ENCODE results near the gene SIRT4. TPM values are rescaled to one million over a fixed set of nuclear protein-coding genes. Genes with fewer than 3 reads are reported as not detected.

SIRT4 gene
- total RNA-seq, 2 donors from 2014 or later: 2.3 to 2.7 TPM

GRCh38 chr12:120321382-120322202, 19.5 kb downstream of the SIRT4 start:
- DNase-seq: no peak
- no peaks in the 10 kb centered on the region for H3K27me3 ChIP-seq (ENCODE audit: control insufficient read depth, insufficient read depth, low read length, poor library complexity, severe bottlenecking)
- H3K27ac ChIP-seq (ENCODE audit: low read depth, low read length): no peak overlapping the region
- TF ChIP-seq CTCF (conservative IDR thresholded peaks at IDR 0.05): no peak
- no peaks in the 10 kb centered on the region for H3K9me3 ChIP-seq (ENCODE audit: control insufficient read depth, low read length)
- Mint-ChIP-seq H3K27me3 (ENCODE audit: insufficient read depth) (peaks cover 25% of the 10 kb centered on the region), H3K4me1 (peaks cover 14% of the 10 kb centered on the region), H3K36me3 (ENCODE audit: low read depth) (no peaks in the 10 kb centered on the region), H3K9me3 (peaks cover 4% of the 10 kb centered on the region), H3K4me3 (no peak overlapping the region), H3K27ac (no peak overlapping the region)
- H3K4me3 ChIP-seq (ENCODE audit: low read length): no peak overlapping the region
- no peak overlapping the region for H3K9ac ChIP-seq (ENCODE audit: extremely low read depth, low read length, poor library complexity, severe bottlenecking)
- H3K36me3 ChIP-seq (ENCODE audit: control insufficient read depth, insufficient read depth, low read length): no peaks in the 10 kb centered on the region
- H3K4me1 ChIP-seq (ENCODE audit: control insufficient read depth, insufficient read depth, low read length): no peaks in the 10 kb centered on the region
- WGBS, 2 experiments (ENCODE audit: insufficient coverage in 1 of 2, insufficient read length in 1 of 2): 85 to 90% methylated on average over 11 to 13 of the region's 13 CpGs

- peaks cover 28% of the 10 kb centered on the region for H3K27me3 Mint-ChIP-seq (ENCODE audit: insufficient read depth)
- Histone ChIP-seq H3K4me1 (ENCODE audit: control insufficient read depth, insufficient read depth, low read length) (no peaks in the 10 kb centered on the region), H3K9ac (ENCODE audit: extremely low read depth, low read length, poor library complexity, severe bottlenecking) (no peak overlapping the region), H3K27me3 (ENCODE audit: control insufficient read depth, insufficient read depth, low read length, poor library complexity, severe bottlenecking) (no peaks in the 10 kb centered on the region), H3K9me3 (ENCODE audit: control insufficient read depth, low read length) (no peaks in the 10 kb centered on the region), H3K4me3 (ENCODE audit: low read length) (no peak overlapping the region), H3K27ac (ENCODE audit: low read depth, low read length) (no peak overlapping the region), H3K36me3 (ENCODE audit: control insufficient read depth, insufficient read depth, low read length) (no peaks in the 10 kb centered on the region)
- no peak for TF ChIP-seq CTCF (conservative IDR thresholded peaks at IDR 0.05)
- H3K4me1 Mint-ChIP-seq: peaks cover 7% of the 10 kb centered on the region
- no peak overlapping the region for H3K27ac Mint-ChIP-seq
- no peak overlapping the region for H3K4me3 Mint-ChIP-seq
- H3K36me3 Mint-ChIP-seq (ENCODE audit: low read depth): no peaks in the 10 kb centered on the region
- no peaks in the 10 kb centered on the region for H3K9me3 Mint-ChIP-seq
- 85 to 95% methylated on average over 2 of the region's 2 CpGs for WGBS, 2 experiments (ENCODE audit: insufficient coverage in 1 of 2, insufficient read length in 1 of 2)
- no peak for DNase-seq
Observed at GRCh38 chr12:120323772-120324171, 21.7 kb downstream of the SIRT4 start.

- Mint-ChIP-seq H3K36me3 (ENCODE audit: low read depth) (no peaks in the 10 kb centered on the region), H3K27ac (no peak overlapping the region), H3K27me3 (ENCODE audit: insufficient read depth) (peaks cover 23% of the 10 kb centered on the region), H3K4me3 (no peak overlapping the region), H3K4me1 (peaks cover 7% of the 10 kb centered on the region), H3K9me3 (no peaks in the 10 kb centered on the region)
- Histone ChIP-seq H3K9ac (ENCODE audit: extremely low read depth, low read length, poor library complexity, severe bottlenecking) (no peak overlapping the region), H3K9me3 (ENCODE audit: control insufficient read depth, low read length) (no peaks in the 10 kb centered on the region), H3K4me1 (ENCODE audit: control insufficient read depth, insufficient read depth, low read length) (no peaks in the 10 kb centered on the region), H3K4me3 (ENCODE audit: low read length) (no peak overlapping the region), H3K27ac (ENCODE audit: low read depth, low read length) (no peak overlapping the region), H3K27me3 (ENCODE audit: control insufficient read depth, insufficient read depth, low read length, poor library complexity, severe bottlenecking) (no peaks in the 10 kb centered on the region), H3K36me3 (ENCODE audit: control insufficient read depth, insufficient read depth, low read length) (no peaks in the 10 kb centered on the region)
- 65 to 74% methylated on average over 4 to 8 of the region's 9 CpGs for WGBS, 2 experiments (ENCODE audit: insufficient coverage in 1 of 2, insufficient read length in 1 of 2)
- DNase-seq: no peak
- TF ChIP-seq CTCF (conservative IDR thresholded peaks at IDR 0.05): no peak
Observed at GRCh38 chr12:120324841-120325417, 22.8 kb downstream of the SIRT4 start.

Measured in endodermal cell (in vitro differentiated cells).